H9 (cell line): Measurements from ENCODE around the gene FMN1. TPM values are rescaled to one million over a fixed set of nuclear protein-coding genes. Genes with fewer than 3 reads are reported as not detected.

Source experiments
- DNase-seq: peaks from one replicate; pipeline ENCODE4 v3.0.0-alpha.2; 2017
- H2AFZ ChIP-seq: one replicate; pipeline ENCODE4 v1.6.1; 2013; ENCODE audit warnings: mild to moderate bottlenecking, low read length, control low read depth, moderate library complexity
- H2AK5ac ChIP-seq: 2 replicates; pipeline ENCODE4 v1.6.1; 2013; ENCODE audit warnings: low read length, control low read depth, mixed read lengths; ENCODE audit not compliant: insufficient read length
- H2BK120ac ChIP-seq: one replicate; pipeline ENCODE4 v1.6.1; 2013; ENCODE audit warnings: low read depth, mild to moderate bottlenecking, low read length, control low read depth, inconsistent platforms; ENCODE audit not compliant: poor library complexity, severe bottlenecking
- H2BK12ac ChIP-seq: 2 replicates; pipeline ENCODE4 v1.6.1; 2013; ENCODE audit warnings: low read length, control low read depth, mixed read lengths, low read depth; ENCODE audit not compliant: insufficient read length
- H2BK15ac ChIP-seq: 2 replicates; pipeline ENCODE4 v1.6.1; 2013; ENCODE audit warnings: low read depth, low read length, control low read depth
- H2BK20ac ChIP-seq: one replicate; pipeline ENCODE4 v1.6.1; 2013; ENCODE audit warnings: low read depth, mild to moderate bottlenecking, low read length, control low read depth, inconsistent platforms; ENCODE audit not compliant: poor library complexity, severe bottlenecking
- H2BK5ac ChIP-seq: 2 replicates; pipeline ENCODE4 v1.6.1; 2013; ENCODE audit warnings: low read length, control low read depth, mixed read lengths; ENCODE audit not compliant: insufficient read length
- H3K14ac ChIP-seq: 2 replicates; pipeline ENCODE4 v1.6.1; 2013; ENCODE audit warnings: low read length, control low read depth; ENCODE audit not compliant: insufficient read depth
- H3K18ac ChIP-seq: 2 replicates; pipeline ENCODE4 v1.6.1; 2013; ENCODE audit warnings: low read depth, mild to moderate bottlenecking, mixed read lengths, low read length, control low read depth; ENCODE audit not compliant: insufficient read length
- H3K23ac ChIP-seq: 2 replicates; pipeline ENCODE4 v1.6.1; 2013; ENCODE audit warnings: low read length, control low read depth, mixed read lengths, low read depth; ENCODE audit not compliant: insufficient read length
- H3K23me2 ChIP-seq: 2 replicates; pipeline ENCODE4 v1.6.1; 2013; ENCODE audit warnings: low read depth, mild to moderate bottlenecking, mixed read lengths, low read length, control low read depth; ENCODE audit not compliant: insufficient read length, poor library complexity, severe bottlenecking
- H3K27ac ChIP-seq: 2 replicates; pipeline ENCODE4 v1.5.1; 2013; ENCODE audit warnings: low read length, control low read depth, mixed read lengths, low read depth; ENCODE audit not compliant: insufficient read length
- H3K27me3 ChIP-seq: 2 replicates; pipeline ENCODE4 v1.6.1; 2013; ENCODE audit warnings: low read length, control low read depth, inconsistent platforms; ENCODE audit not compliant: insufficient read depth
- H3K4ac ChIP-seq: 2 replicates; pipeline ENCODE4 v1.6.1; 2013; ENCODE audit warnings: low read depth, mild to moderate bottlenecking, control low read depth, inconsistent platforms, low read length, moderate library complexity
- H3K4me1 ChIP-seq: 2 replicates; pipeline ENCODE4 v1.6.1; 2013; ENCODE audit warnings: low read length, control low read depth, inconsistent platforms; ENCODE audit not compliant: insufficient read depth
- H3K4me2 ChIP-seq: 2 replicates; pipeline ENCODE4 v1.6.1; 2013; ENCODE audit warnings: low read length, control low read depth, mixed read lengths; ENCODE audit not compliant: insufficient read length, insufficient read depth
- H3K56ac ChIP-seq: 2 replicates; pipeline ENCODE4 v1.6.1; 2013; ENCODE audit warnings: low read depth, mild to moderate bottlenecking, mixed read lengths, low read length, control low read depth; ENCODE audit not compliant: insufficient read length
- H3K79me1 ChIP-seq: 2 replicates; pipeline ENCODE4 v1.6.1; 2013; ENCODE audit warnings: low read depth, mild to moderate bottlenecking, moderate library complexity, low read length, control low read depth, inconsistent platforms; ENCODE audit not compliant: insufficient read depth, poor library complexity, severe bottlenecking
- H3K79me2 ChIP-seq: 2 replicates; pipeline ENCODE4 v1.6.1; 2013; ENCODE audit warnings: low read length, control low read depth, inconsistent platforms; ENCODE audit not compliant: insufficient read depth
- H3K9ac ChIP-seq: 2 replicates; pipeline ENCODE4 v1.6.1; 2013; ENCODE audit warnings: low read length, control low read depth, mixed read lengths; ENCODE audit not compliant: insufficient read length; ENCODE audit errors: extremely low read depth
- H3K9me3 ChIP-seq: one replicate; pipeline ENCODE4 v1.6.1; 2013; ENCODE audit warnings: low read depth, low read length, inconsistent platforms; ENCODE audit not compliant: control insufficient read depth
- H3T11ph ChIP-seq: one replicate; pipeline ENCODE4 v1.6.1; 2013; ENCODE audit warnings: mild to moderate bottlenecking, low read length, control low read depth, inconsistent platforms
- H4K20me1 ChIP-seq: one replicate; pipeline ENCODE4 v1.6.1; 2013; ENCODE audit not compliant: control insufficient read depth, insufficient read length, insufficient read depth
- H4K5ac ChIP-seq: 2 replicates; pipeline ENCODE4 v1.6.1; 2013; ENCODE audit warnings: low read depth, mild to moderate bottlenecking, mixed read lengths, low read length, control low read depth; ENCODE audit not compliant: insufficient read length
- H4K8ac ChIP-seq: replicated peaks from 2 replicates; pipeline ENCODE4 v1.6.1; 2013; ENCODE audit warnings: low read length, control low read depth, mixed read lengths, low read depth; ENCODE audit not compliant: insufficient read length
- H4K91ac ChIP-seq: 2 replicates; pipeline ENCODE4 v1.6.1; 2013; ENCODE audit warnings: low read depth, mild to moderate bottlenecking, moderate library complexity, mixed read lengths, low read length, control low read depth; ENCODE audit not compliant: insufficient read length
- H3K27ac Mint-ChIP-seq, 3 experiments: 2 replicates in 2 of 3; 3 replicates in 1 of 3; pipeline ENCODE4 v1.8.0; 2020 to 2021; ENCODE audit warnings: mixed read lengths in 3 of 3, mild to moderate bottlenecking in 1 of 3, moderate library complexity in 1 of 3
- H3K27me3 Mint-ChIP-seq: 2 replicates; pipeline ENCODE4 v1.8.0; 2021; ENCODE audit warnings: low read depth, mild to moderate bottlenecking, moderate library complexity, mixed read lengths
- H3K36me3 Mint-ChIP-seq, 3 experiments: 2 replicates in 2 of 3; 3 replicates in 1 of 3; pipeline ENCODE4 v1.8.0; 2020 to 2021; ENCODE audit warnings: low read depth in 3 of 3, mixed read lengths in 3 of 3; ENCODE audit not compliant: insufficient read depth in 1 of 3
- H3K4me1 Mint-ChIP-seq, 2 experiments: 2 replicates each; pipeline ENCODE4 v1.8.0; 2020; ENCODE audit warnings: mixed read lengths in 2 of 2
- H3K4me3 Mint-ChIP-seq, 2 experiments: 2 replicates in 1 of 2; 3 replicates in 1 of 2; pipeline ENCODE4 v1.8.0; 2020 to 2021; ENCODE audit warnings: mild to moderate bottlenecking in 2 of 2, mixed read lengths in 2 of 2, moderate library complexity in 1 of 2
- H3K9me3 Mint-ChIP-seq, 2 experiments: 2 replicates in 1 of 2; 3 replicates in 1 of 2; pipeline ENCODE4 v1.8.0; 2020; ENCODE audit warnings: mild to moderate bottlenecking in 2 of 2, mixed read lengths in 2 of 2, moderate library complexity in 1 of 2
- CTCF ChIP-seq: fragments of 200-600 bp; sonication (generic); conservative IDR thresholded peaks from 3 replicates; pipeline ENCODE4 v1.8.0; 2021; ENCODE audit warnings: antibody characterized with exemption, mild to moderate bottlenecking
- WGBS: extraction: QIAGEN DNeasy Blood & Tissue Kit; methylation state at CpG from one replicate; pipeline ENCODE4 v1.1.7; 2013; ENCODE audit warnings: missing lambda C conversion rate, low lambda C conversion rate, mixed read lengths; ENCODE audit not compliant: insufficient read length; ENCODE audit errors: extremely low coverage; 5-methylcytosine and 5-hydroxymethylcytosine counted together
- total RNA-seq: library from RNA; stranded (reverse); gene quantifications from 2 replicates; pipeline ENCODE4 v1.2.1, GENCODE V29; 2021

Gene FMN1
- total RNA-seq, 1 experiment from 2014 or later: 1.9 TPM

GRCh38 chr15:33057845-33058244 is 136.7 kb downstream of the FMN1 start:
- no peaks in the 10 kb centered on the region for H3K23me2 ChIP-seq
- no CpG with 5 or more reads among the region's 8 CpGs for WGBS
- H3K27me3 Mint-ChIP-seq: no peaks in the 10 kb centered on the region; the same call in 1 of the 2 replicates

More at GRCh38 chr15:33057845-33058244, 136.7 kb downstream of the FMN1 start:
- Histone ChIP-seq H3K9me3 (no peaks in the 10 kb centered on the region), H4K91ac (no peak overlapping the region), H3K18ac (no peak overlapping the region), H2BK12ac (no peak overlapping the region), H3K4me1 (no peaks in the 10 kb centered on the region), H3K27ac (no peak overlapping the region), H3K79me2 (no peaks in the 10 kb centered on the region), H3K9ac (no peak overlapping the region), H3K27me3 (no peaks in the 10 kb centered on the region), H3K23ac (no peak overlapping the region), H3K4me2 (no peak overlapping the region), H2BK5ac (no peak overlapping the region), H4K8ac (no peak overlapping the region), H2AK5ac (no peak overlapping the region), H3K4ac (no peak overlapping the region), H2BK20ac (no peak overlapping the region), H3K14ac (no peak overlapping the region; the same call in 1 of the 2 replicates), H3K56ac (no peak overlapping the region), H2BK15ac (no peak overlapping the region), H2BK120ac (no peak overlapping the region), H2AFZ (no peak overlapping the region), H4K20me1 (no peaks in the 10 kb centered on the region), H3T11ph (no peak overlapping the region), H4K5ac (no peak overlapping the region), H3K79me1 (no peaks in the 10 kb centered on the region)
- no peak for TF ChIP-seq CTCF
- H3K27ac Mint-ChIP-seq: no peak overlapping the region
- no peaks in the 10 kb centered on the region for H3K4me1 Mint-ChIP-seq
- H3K9me3 Mint-ChIP-seq: peaks cover 1 to 7% of the 10 kb centered on the region in 2 experiments
- DNase-seq: no peak
- no peak overlapping the region for H3K4me3 Mint-ChIP-seq
- H3K36me3 Mint-ChIP-seq: peaks cover 3 to 11% (median 5%) of the 10 kb centered on the region in 3 experiments
